Dedifferentiated amniotic fluid mesenchymal stem cell (primary cell): Measurements from ENCODE around the gene ACBD4.

ENCODE experiments used
- DNase-seq: peaks from one replicate; pipeline ENCODE4 v3.0.0-alpha.2; 2016; ENCODE audit errors: extremely low spot score

Gene ACBD4

GRCh38 chr17:45104497-45104896 is 31.0 kb upstream of the ACBD4 start:
- DNase-seq = no peak

GRCh38 chr17:45104907-45105624 is 30.4 kb upstream of the ACBD4 start:
- DNase-seq = no peak

GRCh38 chr17:45106096-45106495 is 29.4 kb upstream of the ACBD4 start:
- DNase-seq = no peak

GRCh38 chr17:45106582-45106981 is 28.9 kb upstream of the ACBD4 start:
- no peak for DNase-seq

- no peak for DNase-seq
These were observed 28.0 kb upstream of the ACBD4 start for GRCh38 chr17:45107293-45108010.

GRCh38 chr17:45108051-45108450 is 27.4 kb upstream of the ACBD4 start:
- no peak for DNase-seq

- no peak for DNase-seq
These were observed 26.6 kb upstream of the ACBD4 start for GRCh38 chr17:45108595-45109521.

- no peak for DNase-seq
These were observed 24.5 kb upstream of the ACBD4 start for GRCh38 chr17:45110676-45111611.

GRCh38 chr17:45111850-45112249 is 23.6 kb upstream of the ACBD4 start:
- DNase-seq = no peak

- no peak for DNase-seq
These were observed 22.7 kb upstream of the ACBD4 start for GRCh38 chr17:45112559-45113423.

GRCh38 chr17:45113424-45113754 is 22.1 kb upstream of the ACBD4 start:
- DNase-seq = no peak

GRCh38 chr17:45114117-45114932 is 21.2 kb upstream of the ACBD4 start:
- no peak for DNase-seq

GRCh38 chr17:45115015-45115625 is 20.4 kb upstream of the ACBD4 start:
- DNase-seq = no peak

GRCh38 chr17:45115871-45116270 is 19.6 kb upstream of the ACBD4 start:
- DNase-seq = no peak

GRCh38 chr17:45116434-45117016 is 19.0 kb upstream of the ACBD4 start:
- DNase-seq = no peak

- no peak for DNase-seq
These were observed 18.2 kb upstream of the ACBD4 start for GRCh38 chr17:45117334-45117733.

GRCh38 chr17:45117848-45118646 is 17.4 kb upstream of the ACBD4 start:
- no peak for DNase-seq

GRCh38 chr17:45118691-45119090 is 16.8 kb upstream of the ACBD4 start:
- no peak for DNase-seq
